GM18502 (cell line): ENCODE measurements around the gene STARD9.
A peak's percentile ranks its signal among the peaks of the same experiment; 100 is the strongest.
"Not testable (repeated sequence)": the region's sequence is repeated elsewhere in the genome, so short reads cannot be mapped to it uniquely, and the experiment has no call there.

Source experiments
- ATAC-seq: cut with Tn5 transposase; IDR thresholded peaks from one replicate; pipeline ENCODE4 v1.9.1; 2021; ENCODE audit warnings: mild to moderate bottlenecking; ENCODE audit not compliant: unreplicated experiment, poor library complexity

Gene STARD9

DNA sequence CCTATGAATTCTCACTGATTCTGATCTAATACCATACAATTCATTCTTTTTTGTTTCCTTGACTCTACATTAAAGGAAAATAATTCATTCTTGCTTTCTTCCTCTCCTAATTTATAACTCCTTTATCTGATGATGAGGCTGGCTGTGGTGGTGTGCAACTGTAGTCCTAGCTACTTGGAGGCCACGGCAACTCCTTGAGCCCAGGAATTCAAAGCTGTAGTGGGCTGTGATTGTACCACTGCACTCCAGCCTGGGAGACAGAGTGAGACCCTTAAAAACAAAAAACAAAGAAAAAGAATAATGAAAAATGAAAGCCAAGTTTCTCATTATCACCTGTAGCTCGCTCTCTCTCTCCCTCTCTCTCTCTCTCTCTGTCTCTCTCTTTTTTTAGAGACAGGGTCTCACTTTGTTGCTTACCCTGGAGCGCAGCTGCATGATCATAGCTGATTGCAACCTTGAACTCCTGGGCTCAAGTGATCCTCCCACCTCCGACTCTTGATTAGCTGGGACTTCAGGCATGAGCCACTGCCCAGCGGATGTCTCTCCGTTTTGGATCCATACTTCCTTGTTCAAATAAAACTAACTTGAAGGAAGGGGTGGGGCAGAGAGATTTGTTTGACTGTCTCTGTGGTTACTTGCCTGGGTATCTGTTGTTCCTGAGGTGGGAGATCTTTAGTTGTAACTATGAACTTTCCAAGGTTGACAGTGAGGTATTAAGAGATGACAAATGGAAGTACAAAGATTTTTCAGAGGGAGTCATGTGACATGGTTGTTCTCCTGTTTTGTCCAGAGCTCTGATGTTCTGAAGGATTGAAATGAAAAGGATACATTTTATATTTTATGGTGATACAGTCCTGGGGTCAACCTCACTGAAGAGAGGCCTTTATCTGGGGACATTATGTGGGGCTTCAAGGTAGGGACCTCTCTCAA is 46.9 kb downstream of the STARD9 start:
- ATAC-seq: no peak

DNA sequence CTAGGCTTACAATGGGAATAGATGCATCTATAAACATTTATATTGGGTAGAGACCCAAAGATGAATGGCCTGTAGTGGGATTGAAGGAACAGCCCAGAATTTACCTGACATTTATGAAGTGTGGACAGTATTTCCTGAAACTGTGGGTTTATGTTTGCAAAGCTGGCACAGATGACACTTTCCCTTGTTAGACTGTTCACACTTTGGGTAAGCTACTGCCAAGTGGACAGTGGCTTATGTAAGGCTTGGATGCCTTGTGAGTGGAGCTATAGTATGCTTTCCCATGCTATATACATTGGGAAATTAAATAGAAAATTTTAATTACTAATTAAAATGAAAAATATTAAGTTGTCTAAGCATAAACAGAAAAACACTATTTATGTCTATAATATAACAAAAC is 48.5 kb downstream of the STARD9 start:
- ATAC-seq: no peak

DNA sequence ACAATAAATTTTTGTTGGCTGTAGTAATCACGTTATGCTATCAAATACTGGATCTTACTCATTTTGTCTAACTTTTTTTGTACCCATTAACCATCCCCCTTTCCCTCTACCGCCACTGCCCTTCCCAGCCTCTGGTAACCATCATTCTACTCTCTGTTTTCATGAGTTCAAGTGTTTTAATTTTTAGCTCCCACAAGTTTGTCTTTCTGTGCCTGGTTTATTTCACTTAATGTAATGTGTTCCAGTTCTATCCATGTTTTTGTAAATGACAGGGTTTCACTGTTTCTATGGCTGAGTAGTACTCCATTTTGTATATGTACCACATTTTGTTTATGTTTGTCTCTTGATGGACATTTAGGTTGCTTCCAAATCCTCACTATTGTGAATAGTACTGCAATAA is 52.1 kb downstream of the STARD9 start:
- no peak for ATAC-seq

DNA sequence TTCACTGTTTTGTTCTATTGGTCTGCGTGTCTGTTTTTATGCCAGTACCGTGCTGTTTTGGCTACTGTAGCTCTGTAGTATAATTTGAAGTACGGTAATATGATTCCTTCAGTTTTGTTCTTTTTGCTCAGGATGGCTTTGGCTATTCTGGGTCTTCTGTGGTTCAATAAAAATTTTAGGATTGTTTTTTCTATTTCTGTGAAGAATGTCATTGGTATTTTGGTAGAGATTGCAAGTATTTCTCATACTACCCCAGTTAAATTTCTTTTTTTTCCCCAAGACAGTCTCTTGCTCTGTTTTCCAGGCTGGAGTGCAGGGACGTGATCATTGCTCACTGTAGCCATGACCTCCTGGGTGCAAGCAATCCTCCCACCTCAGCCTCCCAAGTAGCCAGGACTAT is 53.4 kb downstream of the STARD9 start:
- no peak for ATAC-seq

DNA sequence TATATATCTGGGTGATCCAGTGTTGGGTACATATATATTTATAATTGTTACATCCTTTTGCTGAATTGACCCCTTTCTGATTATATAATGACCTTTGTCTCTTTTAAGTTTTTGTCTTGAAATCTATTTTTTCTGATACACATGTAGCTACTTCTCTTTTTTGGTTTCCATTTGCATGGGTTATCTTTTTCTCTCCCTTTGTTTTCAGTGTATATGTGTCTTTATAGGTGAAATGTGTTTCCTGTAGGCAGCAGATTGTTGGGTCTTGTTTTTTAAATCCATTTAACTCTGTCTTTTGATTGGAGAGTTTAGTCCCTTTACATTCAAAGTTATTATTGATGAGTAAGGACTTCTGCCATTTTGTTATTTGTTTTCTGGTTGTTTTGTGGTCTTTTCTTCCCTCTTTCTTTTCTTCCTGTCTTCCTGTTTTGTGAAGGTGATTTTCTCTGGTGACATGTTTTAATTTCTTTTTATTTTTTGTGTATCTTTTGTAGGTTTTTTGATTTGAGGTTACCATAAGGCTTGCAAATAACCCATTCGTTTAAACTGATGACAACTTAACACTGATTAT is 56.8 kb downstream of the STARD9 start:
- no peak for ATAC-seq

DNA sequence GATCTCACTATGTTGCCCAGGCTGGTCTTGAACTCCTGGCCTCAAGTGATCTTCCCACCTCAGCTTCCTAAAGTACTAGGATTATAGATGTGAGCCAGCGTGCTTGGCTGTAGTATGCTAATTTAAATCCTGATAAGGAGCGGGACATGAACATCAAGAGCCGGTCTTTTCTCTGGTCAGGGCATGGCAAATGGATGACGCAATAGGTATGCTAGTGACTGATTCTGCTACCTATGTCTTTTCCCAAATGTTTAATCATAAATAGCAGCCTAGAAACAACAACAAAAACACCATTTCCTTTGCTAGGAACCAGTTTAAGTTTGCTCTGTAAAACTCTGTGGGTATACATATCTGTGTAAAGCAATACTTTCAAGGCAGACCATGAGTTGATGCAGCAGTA is 64.7 kb downstream of the STARD9 start:
- ATAC-seq: no peak

DNA sequence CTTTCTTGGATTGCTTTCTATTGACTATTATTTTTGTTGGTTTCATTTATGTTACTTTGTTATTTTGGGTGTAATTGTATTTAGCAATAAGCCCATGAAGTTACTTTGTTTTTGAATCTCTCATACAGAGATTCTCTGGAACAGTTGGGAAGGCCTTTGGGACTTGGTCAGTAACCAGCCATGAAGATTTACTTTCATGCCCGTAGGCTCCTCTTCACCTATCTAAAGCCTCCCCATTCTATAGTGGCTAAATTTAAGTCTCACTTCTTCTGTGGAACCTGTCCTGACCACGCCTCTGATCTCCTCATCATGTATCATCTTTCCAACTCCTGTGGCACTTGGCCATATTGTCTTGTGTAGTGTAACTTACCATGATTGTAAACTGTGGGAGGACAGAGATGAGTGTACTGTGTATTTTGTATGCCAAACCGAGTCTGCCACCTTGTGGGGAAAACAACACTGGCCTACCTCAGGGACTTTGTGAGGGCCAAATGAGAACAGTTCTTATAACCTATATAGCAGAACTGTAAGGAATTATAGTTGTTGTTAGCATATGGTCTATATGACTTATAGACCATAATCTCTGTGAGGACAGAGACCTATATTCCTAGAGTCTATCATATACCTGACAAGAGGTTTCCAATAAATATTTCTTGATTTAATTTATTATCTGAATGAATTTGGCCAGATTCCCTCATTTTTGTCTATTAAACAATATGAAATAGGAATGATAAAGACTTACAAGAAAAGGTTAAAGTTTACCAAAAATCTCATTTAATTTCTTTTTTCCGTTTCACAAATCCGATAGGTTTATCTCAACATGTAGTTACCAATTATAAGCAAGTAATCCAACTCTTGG is 75.0 kb downstream of the STARD9 start:
- peak; percentile 71 for ATAC-seq

DNA sequence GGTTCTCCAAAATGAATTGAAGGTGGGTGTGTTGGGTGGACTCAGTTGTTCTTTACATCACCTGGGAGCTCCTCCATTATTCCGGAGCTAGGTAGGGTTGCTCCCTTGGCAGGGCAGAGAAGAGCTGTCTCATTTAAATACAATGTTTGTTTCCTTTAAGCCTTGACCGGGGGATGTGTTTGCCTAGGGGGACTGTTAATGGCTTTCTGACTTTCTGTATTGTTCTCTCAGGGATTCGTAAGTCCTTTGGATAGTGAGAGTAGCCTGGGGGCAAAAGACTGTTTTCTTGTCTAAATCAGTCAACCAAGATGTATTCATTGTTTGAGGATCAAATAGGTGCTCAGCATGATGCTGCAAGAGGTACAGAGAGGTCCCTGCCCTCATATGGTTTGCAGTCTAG is 90.4 kb downstream of the STARD9 start:
- no peak for ATAC-seq

DNA sequence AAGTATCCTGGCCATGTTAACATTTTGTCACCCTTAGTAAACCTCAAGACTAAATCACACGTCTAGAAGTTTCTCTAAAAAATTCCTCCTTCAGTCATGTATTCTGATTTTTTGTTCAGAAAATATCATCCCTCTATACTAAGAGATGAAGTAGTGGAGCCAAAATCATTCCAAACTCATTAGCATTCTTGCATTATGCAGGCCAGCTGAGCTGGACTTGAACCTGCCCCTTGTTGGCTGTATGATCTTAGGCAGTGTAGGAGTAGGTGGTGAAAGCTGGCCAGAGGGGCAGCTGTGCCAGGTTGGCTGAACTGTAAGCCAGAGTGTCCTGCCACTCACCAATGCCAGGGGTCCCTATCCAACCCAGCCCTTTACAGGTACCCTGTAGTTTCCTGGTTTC is 92.4 kb downstream of the STARD9 start:
- ATAC-seq: no peak

DNA sequence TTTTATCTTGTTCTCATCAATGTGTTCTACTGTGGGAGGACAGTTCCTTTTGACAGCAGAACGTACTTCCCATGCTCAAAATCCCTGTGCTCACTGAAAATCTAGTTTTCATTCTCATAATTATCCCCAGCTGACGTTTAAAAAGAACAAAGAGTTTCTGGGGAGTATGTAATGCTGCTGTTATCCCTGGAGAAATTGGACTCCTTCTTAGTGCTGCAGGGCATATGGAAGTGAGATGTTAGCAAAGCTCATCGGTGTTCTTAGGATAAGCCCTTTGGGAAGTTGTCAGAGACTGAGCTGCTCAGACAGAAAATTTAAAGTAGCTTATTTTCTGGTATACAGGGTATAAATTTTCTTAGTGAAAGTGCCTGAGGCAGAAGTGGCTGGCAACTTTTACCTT is 95.0 kb downstream of the STARD9 start:
- ATAC-seq: no peak

DNA sequence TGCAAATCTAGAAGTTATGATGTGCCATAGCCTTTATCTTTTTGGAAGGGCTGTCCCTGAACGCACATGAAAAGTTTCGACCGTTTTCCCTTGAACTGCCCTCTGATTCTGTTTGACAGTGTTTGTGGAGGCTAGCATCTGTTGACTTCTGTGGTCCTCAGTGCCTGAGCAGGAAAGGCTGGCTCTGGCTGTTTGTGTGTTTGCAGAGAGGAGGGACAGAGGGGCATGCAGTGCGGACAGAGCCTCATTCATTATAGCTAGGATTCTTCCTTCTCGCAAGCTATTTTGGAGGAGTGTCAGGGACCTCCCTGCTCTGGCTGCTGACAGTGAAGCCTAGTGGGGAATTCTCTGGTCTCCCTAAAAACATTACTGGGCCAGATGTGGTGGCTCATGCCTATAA is 97.0 kb downstream of the STARD9 start:
- no peak for ATAC-seq

DNA sequence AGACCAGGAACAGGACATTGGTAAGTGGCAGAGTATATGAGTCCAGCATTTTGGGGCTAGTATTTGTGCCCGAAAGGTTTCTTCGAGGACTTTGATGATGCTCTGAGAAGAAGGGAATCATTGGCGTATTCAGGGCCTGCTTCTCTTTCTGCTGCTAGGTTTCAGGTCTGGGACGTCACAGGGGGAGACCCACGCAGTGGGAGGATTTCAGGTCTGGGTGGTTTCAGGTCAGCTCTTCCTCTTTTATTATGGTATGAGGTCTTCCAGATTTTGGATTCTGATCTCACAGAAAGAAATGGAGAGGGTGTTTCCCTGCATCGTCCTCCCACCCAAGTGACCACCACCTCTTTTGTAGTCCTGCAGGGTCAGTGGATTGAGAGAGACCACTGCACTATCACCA is 99.1 kb downstream of the STARD9 start:
- no peak for ATAC-seq

DNA sequence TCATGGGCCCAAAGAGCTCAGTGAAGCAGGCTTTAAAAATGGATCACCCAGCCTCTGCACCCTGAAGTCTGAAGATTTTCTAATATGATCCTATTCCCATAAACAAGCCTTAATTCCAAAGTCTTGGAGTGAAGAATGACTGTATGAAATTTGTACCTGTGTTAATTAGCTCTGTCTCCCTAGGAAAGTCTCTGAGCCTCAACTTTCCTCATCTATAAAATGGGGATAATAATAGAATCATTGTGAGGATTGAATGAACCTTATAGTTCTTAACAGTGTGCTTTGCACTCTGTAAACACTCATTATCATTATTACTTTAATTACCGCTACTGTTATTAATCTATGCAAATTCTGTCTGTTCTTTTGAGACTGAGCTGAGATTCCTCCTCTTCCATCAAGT is 99.6 kb downstream of the STARD9 start:
- no peak for ATAC-seq

DNA sequence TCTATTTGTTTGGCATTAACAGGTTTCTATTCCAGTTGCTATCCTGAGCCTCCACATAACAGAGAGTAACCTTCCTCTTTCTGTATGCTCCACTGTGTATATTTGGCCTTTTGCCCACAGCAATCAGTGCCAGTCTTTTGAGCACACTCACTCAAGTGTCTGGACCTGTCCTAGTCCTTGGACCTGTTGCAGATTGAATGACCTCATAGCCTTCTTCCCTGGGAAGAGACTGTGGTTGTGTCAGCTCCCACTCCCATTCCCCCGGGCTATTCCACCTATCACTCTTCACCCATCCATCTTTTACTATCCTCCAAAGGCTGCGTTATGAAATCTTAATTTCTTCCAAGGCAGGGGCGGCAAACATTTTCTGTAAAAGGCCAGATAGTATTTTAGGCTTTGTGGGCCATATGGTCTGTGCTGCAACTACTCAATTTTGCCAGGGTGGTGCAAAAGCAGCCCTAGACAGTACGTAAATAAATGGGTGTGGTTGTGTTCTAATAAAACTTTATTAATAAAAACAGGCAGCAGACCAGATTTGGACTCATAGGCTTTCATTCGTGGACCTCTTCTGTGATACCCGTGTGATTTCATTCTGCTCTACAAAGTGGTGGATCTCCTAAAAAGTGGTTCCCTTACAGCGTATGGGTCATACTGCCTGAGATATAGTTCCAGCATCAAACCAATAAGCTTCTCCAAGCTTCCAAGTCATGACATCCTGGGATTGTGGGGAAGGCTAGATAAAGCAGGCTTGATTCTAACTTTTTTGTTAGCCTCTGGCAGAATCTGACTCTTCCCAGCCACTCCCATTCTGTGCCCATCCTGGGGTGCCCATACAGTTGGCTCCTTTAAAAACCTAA is 104.1 kb downstream of the STARD9 start:
- no peak for ATAC-seq

DNA sequence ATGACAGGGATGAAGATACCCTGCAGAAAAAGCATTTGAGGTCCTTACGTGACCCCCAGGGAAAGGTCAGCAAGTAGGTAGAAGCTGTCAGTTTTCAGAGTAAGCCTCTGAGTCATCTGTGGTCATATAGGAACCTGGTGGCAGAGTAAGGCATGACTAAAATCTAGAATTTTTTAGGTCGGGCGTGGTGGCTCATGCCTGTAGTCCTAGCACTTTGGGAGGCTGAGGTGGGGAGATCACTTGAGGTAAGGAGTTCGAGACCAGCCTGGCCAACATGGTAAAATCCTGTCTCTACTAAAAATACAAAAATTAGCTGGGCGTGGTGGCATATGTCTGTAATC is 104.7 kb downstream of the STARD9 start:
- not testable (repeated sequence) for ATAC-seq

DNA sequence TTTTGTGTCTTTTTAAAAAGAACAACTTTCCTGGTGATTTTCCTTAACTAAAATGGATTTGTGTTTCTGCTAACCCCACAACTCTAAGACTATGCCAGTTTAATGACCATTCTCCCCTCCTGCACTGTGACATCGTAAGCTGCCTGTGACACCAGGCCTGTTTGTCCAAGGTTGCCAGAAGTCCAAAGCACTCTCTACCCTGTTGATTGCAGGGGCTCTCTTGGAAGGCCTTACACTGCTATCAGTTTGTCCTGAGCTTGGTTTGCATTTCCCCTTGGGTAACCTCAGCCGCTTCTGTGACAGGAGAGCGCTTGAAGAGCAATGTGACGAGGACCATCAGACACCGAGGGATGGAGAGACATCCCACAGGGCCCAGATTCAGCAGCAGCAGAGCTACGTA is 105.7 kb downstream of the STARD9 start:
- ATAC-seq: no peak

DNA sequence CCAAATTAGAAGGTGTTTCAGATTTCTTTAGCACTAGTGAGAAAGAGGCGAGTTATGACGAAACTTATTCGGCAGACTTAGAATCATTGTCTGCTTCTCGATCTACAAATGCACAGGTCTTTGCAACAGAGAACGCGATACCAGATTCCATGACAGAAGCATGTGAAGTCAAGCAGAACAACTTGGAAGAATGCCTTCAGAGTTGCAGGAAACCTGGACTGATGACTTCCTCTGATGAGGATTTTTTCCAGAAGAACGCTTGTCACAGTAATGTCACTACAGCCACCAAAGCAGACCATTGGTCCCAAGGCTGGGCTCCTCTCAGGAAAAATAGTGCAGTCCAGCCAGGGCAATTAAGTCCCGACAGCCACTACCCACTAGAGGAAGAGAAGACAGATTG is 110.9 kb downstream of the STARD9 start:
- no peak for ATAC-seq

DNA sequence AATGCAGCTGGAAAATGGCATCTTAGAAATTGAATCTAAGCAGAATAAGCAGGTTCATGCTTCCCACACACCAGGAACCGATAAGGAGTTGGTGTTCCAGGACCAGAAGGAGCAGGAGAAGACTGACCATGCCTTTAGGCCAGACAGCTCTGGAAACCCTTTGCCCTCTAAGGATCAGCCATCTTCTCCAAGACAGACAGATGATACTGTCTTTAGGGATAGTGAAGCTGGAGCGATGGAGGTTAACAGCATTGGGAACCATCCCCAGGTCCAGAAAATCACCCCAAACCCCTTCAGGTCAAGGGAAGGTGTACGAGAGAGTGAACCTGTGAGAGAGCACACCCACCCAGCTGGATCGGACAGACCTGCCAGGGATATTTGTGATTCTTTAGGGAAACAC is 112.3 kb downstream of the STARD9 start:
- no peak for ATAC-seq

DNA sequence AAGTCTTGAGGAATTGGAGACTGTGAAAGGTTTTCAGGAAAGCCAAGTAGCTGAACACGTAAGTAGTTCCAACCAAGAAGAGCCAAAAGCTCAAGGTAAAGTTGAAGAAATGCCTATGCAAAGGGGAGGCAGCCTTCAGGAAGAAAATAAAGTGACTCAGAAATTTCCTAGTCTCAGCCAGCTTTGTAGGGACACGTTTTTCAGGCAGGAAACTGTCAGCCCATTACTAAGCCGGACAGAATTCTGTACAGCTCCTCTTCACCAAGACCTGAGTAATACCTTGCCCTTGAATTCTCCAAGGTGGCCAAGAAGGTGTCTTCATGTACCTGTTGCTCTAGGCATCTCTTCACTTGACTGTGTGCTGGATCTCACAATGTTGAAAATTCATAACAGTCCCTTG is 112.9 kb downstream of the STARD9 start:
- no peak for ATAC-seq

DNA sequence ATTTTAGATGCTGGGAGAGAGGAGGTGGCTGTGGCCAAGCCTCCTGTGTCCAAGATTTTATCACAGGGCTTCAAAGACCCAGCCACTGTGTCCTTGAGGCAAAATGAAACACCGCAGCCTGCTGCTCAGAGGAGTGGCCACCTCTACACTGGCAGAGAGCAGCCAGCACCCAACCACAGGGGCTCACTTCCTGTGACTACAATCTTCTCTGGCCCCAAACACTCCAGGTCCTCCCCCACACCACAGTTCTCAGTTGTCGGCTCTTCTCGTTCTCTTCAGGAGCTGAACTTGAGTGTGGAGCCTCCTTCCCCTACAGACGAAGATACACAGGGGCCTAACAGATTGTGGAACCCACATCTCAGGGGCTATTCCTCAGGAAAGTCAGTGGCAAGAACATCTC is 115.9 kb downstream of the STARD9 start:
- ATAC-seq: no peak
